AG08395 (cell line): Measurements from ENCODE around the gene IGSF21.
A peak's percentile ranks its signal among the peaks of the same experiment; 100 is the strongest.

Experiments
- DNase-seq: peaks from one replicate; pipeline ENCODE4 v3.0.0; 2012; ENCODE audit warnings: mixed read lengths, low spot score

IGSF21 gene

DNA sequence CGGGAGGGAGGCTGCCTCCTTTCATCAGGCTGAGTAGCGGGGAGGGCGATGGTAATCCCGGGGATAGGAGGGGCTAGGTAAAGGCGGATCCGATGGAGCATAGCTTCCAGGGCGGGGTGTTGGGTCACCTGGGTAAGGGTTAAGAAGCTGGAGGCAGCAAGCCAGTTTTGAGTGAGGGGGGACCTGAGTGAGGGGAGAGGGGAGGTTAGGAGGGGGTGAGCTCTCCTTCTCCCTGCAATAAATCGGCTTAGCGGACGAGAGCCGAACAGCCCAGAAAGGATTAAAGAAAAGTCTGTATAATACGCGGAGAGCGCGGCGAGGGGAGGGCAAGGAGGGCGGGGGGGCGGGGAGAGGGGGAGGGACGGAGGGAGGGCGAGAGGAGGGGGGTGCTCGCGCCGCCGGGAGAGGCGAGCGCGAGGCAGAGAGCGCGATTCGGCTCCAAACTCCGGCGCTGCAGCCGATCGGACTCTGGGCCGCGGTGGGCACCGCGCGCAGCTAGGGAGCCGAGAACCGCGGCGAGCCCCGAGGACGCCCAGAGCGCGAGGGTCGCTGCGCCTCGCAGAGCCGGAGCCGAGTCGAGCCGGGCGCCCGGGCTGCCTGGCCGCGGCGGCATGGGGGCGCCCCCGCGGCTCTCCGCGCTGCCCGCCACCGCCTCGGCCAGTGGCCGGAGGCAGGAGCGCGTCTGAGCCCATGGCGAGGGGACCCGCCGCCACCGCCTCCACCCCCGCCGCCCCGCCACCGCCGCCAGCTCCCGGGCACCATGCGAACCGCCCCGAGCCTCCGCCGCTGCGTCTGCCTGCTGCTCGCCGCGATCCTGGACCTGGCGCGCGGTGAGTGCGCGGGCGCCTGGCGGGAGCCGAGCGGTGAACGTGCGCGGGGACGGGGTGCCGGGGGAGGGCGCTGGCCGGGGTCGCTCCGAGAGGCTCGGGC, at the start of gene IGSF21:
TSS of gene IGSF21 (plus strand) at position 430 of the 930 bp plus-strand sequence. CDS start at position 761, 331 bp downstream.
- no peak for DNase-seq

DNA sequence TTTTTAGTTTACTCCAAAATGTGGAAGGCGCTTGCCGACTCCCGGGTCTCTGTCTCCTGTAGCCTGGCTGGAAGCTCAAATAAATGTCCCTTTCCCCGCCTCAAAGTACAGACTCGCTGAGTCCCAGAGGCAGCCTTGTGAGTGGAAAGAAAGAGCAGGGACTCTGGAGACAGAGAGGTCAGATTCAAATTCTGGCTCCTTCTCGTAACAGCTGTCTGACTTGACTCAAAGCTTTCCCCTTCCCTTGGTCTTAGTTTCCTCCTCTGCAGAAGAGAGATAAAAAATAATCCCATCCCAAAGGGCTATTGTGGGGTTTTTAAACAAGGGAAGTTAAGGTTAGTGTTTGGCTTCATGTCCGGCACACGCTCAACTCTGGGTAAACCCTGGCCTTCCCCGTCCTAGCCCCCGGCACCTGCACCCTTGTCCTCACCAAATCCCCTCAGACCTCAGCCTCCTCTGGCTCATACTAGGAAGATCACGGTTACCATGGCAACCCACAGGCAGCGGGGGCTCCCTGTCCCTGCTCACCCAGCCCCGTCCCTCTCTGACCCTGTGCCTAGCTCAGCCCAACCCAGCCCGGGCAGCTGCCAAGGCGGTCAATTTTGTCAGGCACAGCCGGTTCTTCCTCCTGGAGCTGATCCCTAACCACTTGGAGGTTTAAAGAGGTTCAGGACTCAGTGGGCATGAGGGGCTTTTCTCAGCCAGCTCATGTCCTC, 49.2 kb upstream of the IGSF21 start:
- DNase-seq = no peak

DNA sequence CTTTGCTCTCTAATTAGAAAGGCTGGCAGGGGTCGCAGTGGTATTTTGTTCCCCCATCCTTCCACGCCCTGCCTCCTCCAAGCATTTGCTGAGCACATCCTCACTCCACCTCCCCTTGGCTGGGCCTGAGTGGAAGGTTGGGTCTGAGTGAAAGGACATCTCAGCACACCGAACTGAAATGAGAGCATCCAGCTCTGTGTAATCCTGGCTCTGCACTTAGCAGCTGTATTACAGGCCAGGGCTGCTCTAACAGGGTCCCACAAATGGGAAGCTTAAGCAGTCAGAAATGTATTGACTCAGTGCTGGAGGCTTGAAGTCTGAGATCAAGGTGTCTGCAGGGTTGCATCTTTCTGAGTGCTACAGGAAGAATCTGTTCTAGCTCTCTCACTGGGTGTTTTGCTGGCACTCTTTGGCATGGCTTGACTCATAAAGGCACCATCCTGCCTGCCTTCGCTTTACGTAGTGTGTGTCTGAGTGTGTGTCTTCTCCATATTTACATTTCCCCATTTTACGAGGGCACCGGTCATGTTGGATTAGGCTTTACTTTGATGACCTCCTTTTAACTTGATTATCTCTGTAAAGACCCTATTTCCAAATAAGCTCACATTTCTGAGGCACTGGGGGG, 48.5 kb upstream of the IGSF21 start:
- DNase-seq = no peak

DNA sequence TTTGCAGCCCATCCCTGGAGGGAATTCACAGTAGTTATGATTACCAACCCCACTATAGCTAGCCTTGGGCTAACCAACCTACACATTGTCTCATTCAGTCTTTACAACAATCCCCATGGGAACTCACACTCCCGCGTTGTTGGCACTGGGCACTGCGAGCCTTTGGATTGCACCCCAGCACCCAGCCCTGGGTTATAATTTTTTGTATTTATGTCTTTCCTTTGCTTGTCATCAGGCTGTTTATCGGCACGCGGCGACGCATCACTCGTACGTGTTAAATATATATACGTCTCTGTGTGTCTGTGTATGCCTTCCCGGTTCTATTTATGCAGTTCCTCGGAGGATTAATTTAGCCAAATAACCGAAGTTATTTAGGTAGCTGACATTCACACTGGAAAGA, 47.2 kb upstream of the IGSF21 start:
- no peak for DNase-seq

DNA sequence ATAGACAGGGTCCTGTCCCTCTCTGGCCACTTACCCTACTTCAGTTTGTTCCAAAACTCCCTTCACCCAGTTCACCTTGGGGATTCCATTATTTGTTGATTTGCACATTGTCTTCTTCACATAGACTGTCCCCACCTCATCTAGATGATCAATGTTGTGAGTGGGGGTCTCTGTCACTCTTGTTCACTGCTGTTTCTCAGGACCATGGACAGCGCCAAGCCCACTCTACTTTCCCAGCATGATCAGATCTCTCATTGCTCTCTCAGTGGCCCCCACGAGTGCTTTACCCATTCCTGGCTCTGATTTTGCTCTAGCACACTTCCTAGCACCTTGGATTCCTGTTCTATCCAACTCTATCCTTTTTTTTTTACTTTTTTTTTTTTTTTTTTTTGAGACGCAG, 45.4 kb upstream of the IGSF21 start:
- no peak for DNase-seq

DNA sequence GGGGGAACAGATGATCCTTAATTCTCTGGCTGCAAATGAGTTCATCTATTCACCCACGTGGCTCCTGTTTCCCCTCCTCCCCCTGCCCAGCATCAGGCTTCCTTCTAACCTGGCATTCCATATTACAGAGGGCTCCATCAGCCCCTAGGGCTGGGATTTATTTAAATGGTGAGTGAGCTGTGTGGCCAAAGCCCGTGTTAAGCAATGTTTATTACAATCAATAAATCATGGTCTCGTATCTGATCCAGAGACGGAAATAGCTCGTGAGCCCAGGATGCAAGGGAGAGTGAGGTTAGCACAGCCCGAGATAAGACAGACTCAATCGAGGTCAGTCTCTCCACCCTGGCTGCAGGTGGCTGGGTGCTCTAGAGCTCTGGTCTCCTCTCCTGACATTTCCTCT, 43.1 kb upstream of the IGSF21 start:
- DNase-seq = no peak

DNA sequence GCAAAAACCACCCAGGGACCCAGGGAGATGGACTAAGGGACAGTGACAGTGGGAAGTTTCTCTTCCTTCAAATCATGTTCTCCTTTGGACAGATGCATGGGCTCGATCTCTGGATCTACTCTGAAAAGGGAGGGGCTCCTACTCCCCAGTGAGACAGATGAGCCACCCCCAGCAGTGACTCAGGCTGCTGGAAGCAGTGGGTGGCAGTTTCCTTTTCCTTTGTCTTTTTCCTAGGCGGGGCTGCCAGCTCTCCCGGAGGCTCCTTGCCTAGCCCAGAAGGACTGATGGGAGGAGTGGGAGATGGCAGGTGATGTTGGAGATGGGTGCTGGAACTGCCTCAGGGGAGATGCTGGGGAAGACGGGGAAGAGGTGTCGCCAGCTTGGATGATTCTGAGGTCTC, 41.0 kb upstream of the IGSF21 start:
- no peak for DNase-seq

DNA sequence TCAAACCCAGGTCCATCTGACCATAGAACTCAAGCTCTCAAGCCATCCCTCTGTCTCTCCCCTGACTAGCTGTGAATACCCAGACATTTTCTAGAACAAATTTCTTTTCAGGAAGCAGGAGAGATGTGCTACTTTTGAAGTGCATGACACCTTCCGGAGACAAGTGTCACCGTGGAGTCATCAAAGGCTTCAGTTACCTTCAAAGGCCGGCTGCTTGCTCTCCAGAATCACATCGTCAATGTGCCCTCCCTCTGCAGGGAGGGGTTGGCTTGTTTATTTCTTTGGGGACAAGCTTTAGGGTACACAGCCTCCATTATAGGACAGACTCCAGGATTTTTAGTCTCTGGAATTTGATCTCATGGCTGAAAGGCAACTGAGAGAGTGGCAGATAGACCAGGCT, 37.7 kb upstream of the IGSF21 start:
- no peak for DNase-seq

DNA sequence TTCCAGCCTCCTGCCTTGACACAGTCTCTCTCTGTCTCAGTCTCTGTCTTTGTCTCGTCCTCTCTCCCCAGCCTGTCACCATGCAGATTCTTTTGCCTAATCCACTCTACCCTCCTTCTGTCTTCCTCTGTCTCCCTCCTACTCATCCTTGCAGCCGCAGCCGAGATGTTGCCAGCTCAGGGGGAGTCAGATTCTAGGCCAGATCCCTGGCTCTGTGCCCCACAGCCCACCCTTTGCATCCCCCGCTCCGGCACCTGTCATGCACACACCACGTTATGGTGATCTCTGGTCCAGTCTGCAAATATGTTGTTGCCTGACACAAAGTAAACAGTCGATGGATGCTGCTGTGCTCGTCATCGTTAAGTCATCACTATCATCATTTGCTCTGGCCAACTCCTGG, 35.5 kb upstream of the IGSF21 start:
- no peak for DNase-seq

DNA sequence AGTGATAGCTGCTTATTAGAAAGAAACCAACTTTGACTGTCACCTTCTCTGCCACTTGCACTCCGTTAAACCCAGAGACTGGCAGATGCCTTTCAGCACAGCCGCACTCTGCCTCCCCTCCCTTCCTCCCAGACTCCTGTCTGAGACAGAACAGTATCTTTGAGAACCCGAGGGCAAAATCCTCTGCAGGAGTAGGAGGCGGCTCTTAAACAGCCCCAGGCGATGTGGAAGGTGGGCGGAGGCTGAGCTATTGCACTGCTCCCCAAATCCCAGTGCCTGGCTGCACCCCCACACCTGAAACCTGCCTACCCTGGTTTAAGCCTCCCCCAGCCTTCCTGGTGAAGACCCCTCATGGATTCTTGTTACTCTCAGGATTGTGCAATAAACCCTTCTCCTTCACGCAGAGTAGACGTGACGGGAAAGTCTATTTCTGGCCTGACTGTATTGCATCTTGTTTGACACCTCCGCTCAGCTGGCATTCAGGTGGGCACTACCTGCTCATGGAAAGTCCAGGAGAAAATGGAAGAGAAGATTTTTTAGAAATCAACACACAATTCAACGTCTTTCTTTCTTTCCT, 34.4 kb upstream of the IGSF21 start:
- DNase-seq = no peak

DNA sequence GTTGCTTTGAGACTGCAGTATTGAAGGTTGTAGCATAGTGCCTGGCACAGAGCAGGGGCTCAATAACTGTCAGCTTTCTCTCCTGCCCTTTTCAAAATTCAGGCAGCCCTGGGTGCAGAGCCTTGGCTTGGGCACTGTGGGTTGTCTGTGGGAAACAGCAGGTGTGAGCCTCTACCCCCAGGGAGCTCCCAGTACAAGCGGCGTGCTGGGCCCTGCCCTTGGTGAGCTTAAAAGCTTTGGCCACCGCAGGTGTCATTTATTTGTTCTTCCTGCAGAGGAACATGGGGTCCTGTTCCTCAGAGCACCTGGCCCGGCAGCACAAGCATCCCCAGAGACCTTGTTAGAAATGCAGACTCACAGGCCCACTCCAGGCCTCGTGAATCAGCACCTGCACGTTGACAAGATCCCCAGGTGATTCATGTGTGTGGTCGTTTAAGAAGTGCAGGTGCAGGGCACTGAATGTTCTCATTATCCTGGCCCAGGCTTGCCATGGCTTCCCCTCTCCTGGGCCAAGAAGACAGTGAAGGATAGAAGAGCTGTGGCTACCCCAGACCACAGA, 29.9 kb upstream of the IGSF21 start:
- no peak for DNase-seq

DNA sequence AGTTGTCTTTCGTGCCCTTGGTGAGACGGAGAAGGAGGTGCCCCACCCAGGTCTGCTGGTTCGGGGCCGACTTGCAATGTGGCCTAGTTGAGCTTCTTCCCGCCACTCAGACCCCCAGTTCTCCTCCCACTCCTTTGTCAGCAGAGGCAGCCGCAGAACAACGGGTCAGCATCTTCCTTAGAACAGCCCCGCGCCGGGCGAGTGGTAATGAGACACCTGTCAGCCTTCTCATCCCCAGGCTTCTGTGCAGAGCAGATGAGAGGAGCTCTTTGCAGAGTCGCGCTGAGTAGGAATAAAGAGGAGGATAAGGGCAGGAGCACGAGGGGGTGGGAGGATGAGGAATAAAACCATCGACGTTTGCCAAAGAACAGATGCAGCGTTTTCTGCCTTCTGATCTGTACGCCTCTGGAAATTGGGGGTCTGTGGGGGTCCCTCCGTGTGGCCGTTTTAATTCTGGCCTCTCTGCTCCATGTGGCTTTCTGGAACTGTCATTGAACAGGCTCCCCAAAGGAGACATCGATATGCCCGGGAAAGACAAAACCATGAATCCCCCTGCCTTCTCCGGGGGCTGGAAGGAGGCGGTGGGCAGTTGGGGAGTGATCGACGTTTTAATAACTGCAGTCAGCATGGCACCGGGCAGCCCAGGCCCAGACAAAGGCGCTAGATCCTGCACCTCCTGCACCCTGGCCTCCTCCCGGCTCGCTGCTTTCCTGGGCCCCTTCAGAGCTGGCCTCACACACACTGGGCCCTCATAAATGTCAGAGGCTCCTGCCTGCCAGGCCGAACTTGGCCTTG, 27.5 kb upstream of the IGSF21 start:
- DNase-seq = no peak

DNA sequence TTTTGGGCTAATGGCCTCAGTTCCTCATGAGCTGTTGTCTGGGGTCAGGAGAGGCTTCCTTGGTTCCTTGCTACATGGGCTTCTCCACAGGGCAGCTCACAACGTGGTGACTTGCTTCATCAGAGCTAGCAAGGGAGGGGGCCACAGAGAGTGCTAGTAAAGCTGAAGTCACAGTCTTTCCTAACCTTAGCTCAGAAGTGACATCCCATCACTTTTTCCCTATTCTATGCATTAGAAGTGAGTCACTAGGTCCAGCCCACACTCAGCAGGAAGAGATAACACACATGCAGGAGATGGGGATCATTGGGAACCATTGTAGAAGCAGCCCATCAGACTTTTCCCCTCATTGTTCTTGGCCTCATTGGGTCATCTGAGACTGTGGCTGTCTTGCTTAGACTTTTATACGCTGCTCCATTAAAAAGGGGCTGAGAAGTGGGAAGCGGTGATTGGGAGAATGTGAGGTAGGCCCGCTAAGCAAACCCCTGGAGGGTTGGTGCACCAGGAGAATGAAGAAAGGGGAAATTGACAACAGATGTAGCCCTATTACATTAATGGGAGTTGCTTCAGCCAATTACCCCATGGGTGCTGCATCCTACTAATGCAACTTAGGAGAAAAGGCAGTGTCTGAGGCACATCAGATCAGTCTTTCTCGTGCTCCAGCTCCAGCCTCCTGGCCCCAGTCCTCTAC, 22.1 kb upstream of the IGSF21 start:
- DNase-seq = no peak

DNA sequence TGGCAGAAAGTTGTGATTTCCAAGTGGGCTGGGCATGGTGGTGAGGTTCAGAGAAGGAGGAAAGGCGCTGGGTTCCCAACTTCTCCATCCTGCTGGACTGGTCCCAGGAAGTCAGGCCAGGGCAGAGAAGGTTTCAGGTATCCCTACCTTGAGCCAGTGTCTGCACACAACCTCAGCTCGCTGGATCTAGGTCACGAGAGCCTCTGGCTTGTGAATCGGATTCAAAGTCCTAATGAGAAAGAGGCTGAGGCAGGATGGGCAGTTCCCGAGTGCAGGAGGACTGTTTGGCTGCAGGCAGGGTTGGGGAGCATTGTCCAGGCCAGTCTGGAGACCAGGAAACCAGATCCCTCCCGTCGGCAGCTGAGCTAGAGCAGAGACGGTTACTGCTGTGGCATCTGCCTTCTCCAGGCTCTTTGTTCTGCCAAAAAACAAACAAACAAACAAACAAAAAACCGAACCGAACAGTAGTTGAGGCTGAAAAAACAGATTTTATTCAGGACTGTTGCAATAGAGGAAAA, 19.5 kb upstream of the IGSF21 start:
- no peak for DNase-seq

DNA sequence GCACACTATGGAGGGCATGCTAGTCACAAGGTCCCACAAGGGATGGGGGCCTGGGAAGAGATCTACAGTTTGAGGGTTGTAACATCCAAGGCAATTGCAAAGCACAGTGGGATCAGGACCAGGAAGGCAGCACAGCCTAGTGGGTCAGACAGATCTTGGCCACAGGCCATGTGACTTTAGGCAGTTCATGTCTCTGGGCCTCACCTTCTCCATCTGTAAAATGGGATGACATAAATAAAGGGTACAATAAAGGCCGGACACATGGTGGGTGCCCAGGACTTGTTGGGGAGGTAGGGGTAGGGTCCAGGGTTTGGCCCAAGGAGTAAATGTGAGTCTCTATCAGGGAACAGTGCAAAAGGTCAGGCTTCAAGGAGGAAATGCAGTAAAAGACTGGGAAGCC, 18.1 kb upstream of the IGSF21 start:
- no peak for DNase-seq

DNA sequence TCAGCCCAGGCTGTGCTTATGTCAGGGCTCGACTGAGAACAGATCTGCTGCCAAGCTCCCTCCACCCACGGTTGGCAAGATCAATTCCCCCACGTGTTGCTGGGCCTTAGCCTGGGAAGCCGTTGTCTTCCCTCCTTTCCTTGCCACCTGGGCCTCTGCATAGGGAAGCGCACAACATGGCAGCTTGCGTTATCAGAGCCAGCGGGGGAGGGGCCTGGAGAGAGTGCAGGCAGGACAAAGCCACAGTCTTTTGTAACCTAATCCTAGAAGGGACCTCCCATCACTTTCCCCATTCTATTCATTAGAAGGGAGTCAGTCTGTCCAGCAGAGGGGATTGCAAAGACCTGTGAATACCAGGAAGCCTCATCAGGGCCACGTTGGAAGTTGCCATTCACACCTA, 17.0 kb upstream of the IGSF21 start:
- DNase-seq = no peak

DNA sequence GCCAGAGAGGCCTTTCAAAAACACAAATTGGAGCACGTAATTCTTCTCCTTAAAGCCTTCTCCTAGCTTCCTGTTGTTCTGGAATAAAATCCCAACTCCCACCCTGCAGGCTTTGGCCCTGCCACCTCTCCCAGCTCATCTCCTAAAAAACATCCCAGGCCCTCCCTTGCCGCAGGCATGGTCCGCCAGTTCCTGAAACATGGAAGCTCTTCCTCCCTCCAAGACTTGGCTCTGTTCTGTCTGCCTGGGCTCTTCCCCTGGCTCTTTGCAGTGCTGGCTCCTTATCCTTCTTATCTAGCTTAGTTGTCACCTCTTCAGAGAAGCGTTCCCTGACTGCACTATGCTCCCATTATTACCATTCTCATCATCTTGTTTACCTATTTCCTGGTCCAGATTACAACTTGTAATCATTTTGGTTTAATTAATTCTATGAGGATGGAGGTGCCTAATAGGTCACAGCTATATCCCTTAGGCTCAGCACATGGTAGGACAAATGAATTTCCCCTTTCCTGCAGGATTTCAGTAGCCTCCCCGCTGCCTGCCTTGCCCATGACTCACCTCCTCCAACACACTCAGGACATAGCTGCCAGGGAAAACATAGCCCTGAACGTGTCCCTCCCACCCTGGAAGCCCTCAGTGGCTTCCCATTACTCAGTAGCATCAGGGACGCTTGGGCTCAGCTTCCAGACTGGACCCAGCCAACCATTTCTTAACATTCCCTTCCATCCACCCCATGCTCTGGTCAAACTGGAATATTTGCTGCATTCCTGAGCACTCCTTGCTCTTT, 15.7 kb upstream of the IGSF21 start:
- peak; percentile 89 for DNase-seq

DNA sequence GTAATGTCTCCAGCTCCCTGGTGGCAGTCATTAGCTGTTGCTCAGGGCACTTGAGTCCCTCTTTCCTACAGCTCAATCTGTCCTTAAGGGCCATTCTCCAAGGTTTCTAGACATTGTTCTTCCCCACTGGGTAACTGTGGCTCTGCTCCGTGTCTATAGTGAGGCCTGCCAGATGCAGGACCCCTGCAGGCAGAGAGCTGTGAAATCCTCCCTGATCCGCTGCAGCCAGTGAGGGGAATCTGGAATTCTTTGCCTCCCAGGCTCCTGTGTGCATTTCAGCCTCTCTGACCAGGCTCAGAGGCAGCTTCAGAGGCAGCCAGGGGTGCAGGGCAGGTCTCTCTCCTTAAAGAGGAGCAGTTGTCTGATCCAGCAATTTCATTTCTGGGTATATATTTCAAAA, 14.4 kb upstream of the IGSF21 start:
- DNase-seq = no peak

DNA sequence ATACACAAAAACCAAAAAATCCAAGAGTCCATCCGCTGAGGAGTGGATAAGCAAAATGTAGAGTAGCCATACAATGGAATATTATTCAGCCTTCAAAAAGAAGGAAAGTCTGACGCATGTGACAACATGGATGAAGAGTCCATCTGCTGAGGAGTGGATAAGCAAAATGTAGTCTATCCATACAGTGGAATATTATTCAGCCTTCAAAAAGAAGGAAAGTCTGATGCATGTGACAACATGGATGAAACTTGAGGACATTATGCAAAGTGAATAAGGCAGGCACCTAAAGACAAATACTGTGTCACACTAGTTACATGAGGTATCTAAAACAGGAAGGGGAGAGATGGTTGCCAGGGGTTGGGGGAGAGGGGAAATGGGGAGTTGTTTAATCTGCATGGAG, 14.0 kb upstream of the IGSF21 start:
- no peak for DNase-seq

DNA sequence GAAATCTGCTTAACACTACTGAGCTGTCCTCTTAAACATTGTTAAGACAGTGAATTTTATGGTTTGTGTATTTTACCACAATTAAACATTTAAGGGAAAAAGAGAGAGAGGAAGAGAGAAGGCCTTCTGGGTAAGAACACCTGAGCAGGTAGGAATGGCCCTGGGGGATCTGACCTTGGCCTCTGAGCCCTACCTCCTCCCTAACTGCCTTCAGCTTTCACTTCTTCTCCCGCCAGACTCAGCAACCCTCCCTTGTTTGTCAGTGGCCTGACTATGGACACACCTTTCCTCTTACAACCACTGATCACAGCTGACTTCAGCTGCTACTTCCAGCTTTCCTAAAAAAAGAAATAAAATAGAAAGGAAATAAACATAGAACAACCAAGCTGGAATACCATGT, 13.5 kb upstream of the IGSF21 start:
- DNase-seq = no peak
